Measurements from ENCODE around the gene B4GALT2. TPM values are rescaled to one million over a fixed set of nuclear protein-coding genes. Genes with fewer than 3 reads are reported as not detected.

B4GALT2 gene
- total and polyA plus RNA-seq, 2 donors (not counting 3 experiments of a cell fraction or from before 2014, with no cell fraction given), result 80.0 to 103 TPM

DNA sequence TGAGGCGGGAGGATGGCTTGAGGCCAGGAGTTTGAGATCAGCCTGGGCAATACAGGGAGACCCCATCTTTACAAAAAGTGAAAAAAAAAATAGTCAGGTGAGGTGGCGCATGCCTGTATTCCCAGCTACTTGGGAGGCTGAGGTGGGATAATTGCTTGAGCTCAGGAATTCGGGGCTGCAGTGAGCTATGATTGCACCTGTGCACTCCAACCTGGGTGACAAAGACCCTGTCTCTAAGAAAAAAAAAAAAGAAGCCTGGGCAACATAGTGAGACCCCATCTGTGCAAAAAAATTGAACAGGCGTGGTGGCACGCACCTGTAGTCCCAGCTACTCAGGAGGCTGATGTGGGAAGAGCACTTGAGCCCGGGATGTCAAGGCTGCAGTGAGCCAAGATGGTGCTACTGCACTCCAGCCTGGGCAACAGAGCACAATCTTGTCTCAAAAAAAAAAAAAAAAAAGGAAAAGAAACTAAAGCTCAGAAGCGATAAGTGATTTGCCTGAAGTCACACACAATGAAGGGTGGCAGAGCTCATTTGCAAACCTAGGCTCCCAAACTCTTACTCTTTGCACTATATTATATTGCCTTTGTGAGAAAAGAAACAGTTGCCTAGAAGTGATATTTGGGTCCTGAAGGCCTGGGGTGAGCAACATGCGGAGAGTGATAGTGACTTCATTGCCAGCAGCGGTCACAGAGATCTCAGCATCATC lies 14.3 kb downstream of the B4GALT2 start:
- H3K36me3 ChIP-seq (ENCODE audit: control insufficient read depth in 2 of 2, extremely low read depth in 1 of 2, insufficient read depth in 2 of 2, low read length in 2 of 2), result no peaks in the 10 kb centered on the region
- H3K4me2 ChIP-seq (ENCODE audit: insufficient read depth, low read length), result no peak overlapping the region
- H3K9me1 ChIP-seq (replicated peaks; ENCODE audit: control insufficient read depth, extremely low read depth, insufficient read depth, low read length), result no peaks in the 10 kb centered on the region
- POLR2A ChIA-PET, result no interaction called here
- intact Hi-C loops (cut with micrococcal nuclease) (loop anchor here (5.0 kb wide), 2 partner anchors 39 to 231 kb away; partner anchors contain the start of gene SLC6A9), dilution Hi-C loops (cut with MboI; ENCODE audit: extremely low pct_ligation_motif_present, low sequenced_read_pairs) (no loop called here)
- no peak for DNase-seq (ENCODE audit: low read depth, low spot score)
- H4K20me1 ChIP-seq (replicated peaks; ENCODE audit: control insufficient read depth, extremely low read depth, insufficient read depth, low read length), result no peaks in the 10 kb centered on the region
- H3K27ac ChIP-seq (ENCODE audit: insufficient read depth, low read depth, low read length), result no peak overlapping the region
- no peak overlapping the region for H3K4me3 ChIP-seq (replicated peaks in 1 of 3; ENCODE audit: insufficient read depth in 1 of 3, low read depth in 1 of 3, low read length in 3 of 3)
- no peak for TF ChIP-seq POLR2A (IDR thresholded peaks at IDR 0.05; ENCODE audit: low read depth, low read length)
- TF ChIP-seq FOS (IDR thresholded peaks at IDR 0.05; ENCODE audit: borderline replicate concordance, insufficient read depth, low read length), result no peak
- no peak for TF ChIP-seq CTCF (IDR thresholded peaks at IDR 0.05; ENCODE audit: extremely low read depth in 1 of 2, insufficient read depth in 1 of 2, low read depth in 1 of 2, low read length in 2 of 2)
- TF ChIP-seq JUN (IDR thresholded peaks at IDR 0.05; ENCODE audit: borderline replicate concordance, insufficient read depth, insufficient read length, low read depth), result no peak
- no peak for TF ChIP-seq MYC (IDR thresholded peaks at IDR 0.05; ENCODE audit: low read depth, low read length)
- TF ChIP-seq, protein P1, sequence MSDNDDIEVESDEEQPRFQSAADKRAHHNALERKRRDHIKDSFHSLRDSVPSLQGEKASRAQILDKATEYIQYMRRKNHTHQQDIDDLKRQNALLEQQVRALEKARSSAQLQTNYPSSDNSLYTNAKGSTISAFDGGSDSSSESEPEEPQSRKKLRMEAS (IDR thresholded peaks at IDR 0.05; ENCODE audit: insufficient read depth, insufficient read length), result no peak
- no peak for TF ChIP-seq EZH2 (IDR thresholded peaks at IDR 0.05; ENCODE audit: borderline replicate concordance, low read depth, low read length, severe bottlenecking)
- TF ChIP-seq POLR2AphosphoS5 (IDR thresholded peaks at IDR 0.05; ENCODE audit: insufficient read depth, low read depth, low read length), result no peak
- TF ChIP-seq GATA2 (IDR thresholded peaks at IDR 0.05; ENCODE audit: insufficient read depth, insufficient read length, low read depth, low read length), result no peak
- no peak for FAIRE-seq
- BruUV-seq (replicated peaks), result no TSS peak
- peaks cover 7% of the 10 kb centered on the region for H3K4me1 ChIP-seq (ENCODE audit: control insufficient read depth, extremely low read depth, insufficient read depth, low read length)
- H3K79me2 ChIP-seq (ENCODE audit: control insufficient read depth, insufficient read depth, low read length), result no peaks in the 10 kb centered on the region
- H3K27me3 ChIP-seq (ENCODE audit: control insufficient read depth in 2 of 2, insufficient read depth in 2 of 2, low read length in 2 of 2), result no peaks in the 10 kb centered on the region
- no peak overlapping the region for H3K9ac ChIP-seq (replicated peaks; ENCODE audit: extremely low read depth, insufficient read depth, low read length)
- CTCF ChIA-PET, result interaction anchor here (0.7 to 3.3 kb wide), 5 partner anchors 9 to 230 kb away, joined by 3 to 14 read pairs (median 7); no protein-coding TSS in a partner anchor
- H2AFZ ChIP-seq (ENCODE audit: low read depth, low read length), result no peak overlapping the region
- H3K9me3 ChIP-seq (replicated peaks; ENCODE audit: control insufficient read depth, insufficient read depth, low read length), result no peaks in the 10 kb centered on the region

All from endothelial cell of umbilical vein (primary cell).